SU-DHL-6 (cell line): ENCODE data around the gene AGBL4.

Source experiments
- EZH2phosphoT487 ChIP-seq: fragments of 200-600 bp; sonication (generic), shearing (Covaris generic); conservative IDR thresholded peaks from 2 replicates; pipeline ENCODE4 v1.6.1; 2018; ENCODE audit warnings: mild to moderate bottlenecking, antibody characterized with exemption, low read length, moderate library complexity, mixed read lengths
- TF ChIP-seq, protein P1 (sequence below): fragments of 200-600 bp; sonication (generic); IDR thresholded peaks from one replicate; pipeline ENCODE4 v1.5.1; 2017; ENCODE audit warnings: antibody characterized with exemption, mild to moderate bottlenecking, low read length, moderate library complexity; ENCODE audit not compliant: insufficient read depth, poor library complexity, severe bottlenecking

- TF ChIP-seq EZH2phosphoT487: no peak
- TF ChIP-seq, protein P1, sequence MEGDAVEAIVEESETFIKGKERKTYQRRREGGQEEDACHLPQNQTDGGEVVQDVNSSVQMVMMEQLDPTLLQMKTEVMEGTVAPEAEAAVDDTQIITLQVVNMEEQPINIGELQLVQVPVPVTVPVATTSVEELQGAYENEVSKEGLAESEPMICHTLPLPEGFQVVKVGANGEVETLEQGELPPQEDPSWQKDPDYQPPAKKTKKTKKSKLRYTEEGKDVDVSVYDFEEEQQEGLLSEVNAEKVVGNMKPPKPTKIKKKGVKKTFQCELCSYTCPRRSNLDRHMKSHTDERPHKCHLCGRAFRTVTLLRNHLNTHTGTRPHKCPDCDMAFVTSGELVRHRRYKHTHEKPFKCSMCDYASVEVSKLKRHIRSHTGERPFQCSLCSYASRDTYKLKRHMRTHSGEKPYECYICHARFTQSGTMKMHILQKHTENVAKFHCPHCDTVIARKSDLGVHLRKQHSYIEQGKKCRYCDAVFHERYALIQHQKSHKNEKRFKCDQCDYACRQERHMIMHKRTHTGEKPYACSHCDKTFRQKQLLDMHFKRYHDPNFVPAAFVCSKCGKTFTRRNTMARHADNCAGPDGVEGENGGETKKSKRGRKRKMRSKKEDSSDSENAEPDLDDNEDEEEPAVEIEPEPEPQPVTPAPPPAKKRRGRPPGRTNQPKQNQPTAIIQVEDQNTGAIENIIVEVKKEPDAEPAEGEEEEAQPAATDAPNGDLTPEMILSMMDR: no peak
Observed at GRCh38 chr1:49337251-49337650, 686.5 kb downstream of the AGBL4 start.
